Upper lobe of left lung (tissue), 4 donors: Measurements from ENCODE around the gene SH3GL2.

Experiments used
- CTCF ChIP-seq, 6 experiments: fragments of 450-650 bp in 4 of 6; fragments of 200-600 bp in 2 of 6; sonication (generic) in 2 of 6; IDR thresholded peaks; one replicate each; pipeline ENCODE4 v1.5.1; 2016 to 2019; ENCODE audit warnings: antibody characterized with exemption in 6 of 6
- POLR2A ChIP-seq, 4 donors: fragments of 450-650 bp; IDR thresholded peaks; one replicate each; pipeline ENCODE4 v1.5.1; 2016 to 2017; ENCODE audit warnings: antibody characterized with exemption in 4 of 4, mild to moderate bottlenecking in 2 of 4

DNA sequence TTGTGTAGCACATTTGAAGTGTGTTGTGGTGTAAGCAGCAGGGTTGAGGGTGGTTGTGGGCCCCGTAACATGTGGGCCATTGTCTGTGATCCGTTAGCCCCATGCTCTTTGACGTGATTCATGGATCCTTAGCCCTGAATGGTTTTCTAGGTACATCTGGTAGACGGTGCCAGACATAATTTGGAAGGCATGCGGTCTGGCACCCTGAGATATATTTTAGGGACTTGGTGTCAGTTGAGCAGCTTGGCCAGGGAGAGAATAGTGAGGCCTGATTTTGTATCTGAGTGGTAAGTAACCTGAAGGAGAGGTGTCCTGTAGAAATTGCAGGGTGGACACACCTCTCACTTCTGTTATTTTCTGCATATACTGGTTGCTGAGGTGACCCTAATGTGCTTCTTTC, 10.9 kb downstream of the SH3GL2 start:
- no peak for TF ChIP-seq CTCF (IDR thresholded peaks at IDR 0.05)
- no peak for TF ChIP-seq POLR2A (IDR thresholded peaks at IDR 0.05)
